Tibial nerve (tissue), 4 donors: ENCODE measurements around the gene SF3A1. TPM values are rescaled to one million over a fixed set of nuclear protein-coding genes. Genes with fewer than 3 reads are reported as not detected.
A peak's percentile ranks its signal among the peaks of the same experiment; 100 is the strongest.

Experiments used
- DNase-seq, 2 donors: peaks; one replicate each; pipeline ENCODE4 v3.0.0-alpha.2; 2019; ENCODE audit warnings: low spot score in 2 of 2
- H3K27ac ChIP-seq, 4 donors: fragments of 200-600 bp; sonication (generic) in 3 of 4; one replicate each; pipeline ENCODE4 v1.5.1; 2017 to 2019; ENCODE audit warnings: mild to moderate bottlenecking in 1 of 4
- H3K27me3 ChIP-seq, 2 donors: fragments of 200-600 bp; sonication (generic) in 1 of 2; one replicate each; pipeline versions ENCODE4 v1.5.1 to v1.6.0; 2017 to 2019
- H3K36me3 ChIP-seq, 3 donors: fragments of 200-600 bp; sonication (generic); one replicate each; pipeline ENCODE4 v1.5.1; 2018 to 2019
- H3K4me1 ChIP-seq, 4 donors: fragments of 200-600 bp; sonication (generic) in 3 of 4; one replicate each; pipeline ENCODE4 v1.5.1; 2017 to 2019
- H3K4me3 ChIP-seq, 4 donors: fragments of 200-600 bp; sonication (generic) in 3 of 4; one replicate each; pipeline ENCODE4 v1.5.1; 2017 to 2019; ENCODE audit warnings: mild to moderate bottlenecking in 1 of 4, moderate library complexity in 1 of 4
- H3K9me3 ChIP-seq, 4 donors: fragments of 200-600 bp; sonication (generic) in 3 of 4; one replicate each; pipeline ENCODE4 v1.5.1; 2017 to 2019
- CTCF ChIP-seq, 5 experiments: fragments of 200-600 bp in 3 of 5; fragments of 450-650 bp in 2 of 5; sonication (generic) in 3 of 5; IDR thresholded peaks; one replicate each; pipeline ENCODE4 v1.5.1; 2016 to 2019; ENCODE audit warnings: antibody characterized with exemption in 5 of 5, mild to moderate bottlenecking in 3 of 5, moderate library complexity in 2 of 5
- EP300 ChIP-seq, 2 donors: sonication (generic); formaldehyde crosslinking; IDR thresholded peaks; one replicate each; pipeline ENCODE4 v1.6.1; 2017; ENCODE audit warnings: antibody characterized with exemption in 2 of 2, mild to moderate bottlenecking in 1 of 2
- POLR2A ChIP-seq, 2 donors: fragments of 450-650 bp; IDR thresholded peaks; one replicate each; pipeline ENCODE4 v1.6.1; 2017; ENCODE audit warnings: antibody characterized with exemption in 2 of 2, mild to moderate bottlenecking in 2 of 2, moderate library complexity in 2 of 2
- WGBS, 2 donors: methylation state at CpG; one replicate each; pipeline ENCODE4 v1.1.5; 2018; 5-methylcytosine and 5-hydroxymethylcytosine counted together
- total RNA-seq, 4 donors: library from RNA; depleted of rRNA; stranded (reverse); fragments of >200 nt; gene quantifications; one replicate each; pipeline ENCODE4 v1.1.0, GENCODE V29; 2016

Gene SF3A1
- total RNA-seq, 4 donors from 2014 or later: 76.2 to 98.1 (median 91.7) TPM

GRCh38 chr22:30385942-30386341 lies 29.2 kb upstream of the SF3A1 start:
- Histone ChIP-seq H3K4me1 (peaks cover 0 to 17% (median 10%) of the 10 kb centered on the region in 4 donors), H3K27me3 (no peaks in the 10 kb centered on the region), H3K9me3 (no peaks in the 10 kb centered on the region), H3K36me3 (peaks cover 0 to 38% (median 0%) of the 10 kb centered on the region in 3 donors), H3K27ac (peak overlapping the region in 2 of 4 donors; percentile 53 to 85), H3K4me3 (no peak overlapping the region)
- no peak for DNase-seq
- TF ChIP-seq EP300 (IDR thresholded peaks at IDR 0.05): no peak
- no peak for TF ChIP-seq POLR2A (IDR thresholded peaks at IDR 0.05)
- no peak for TF ChIP-seq CTCF (IDR thresholded peaks at IDR 0.05)
- WGBS, 2 donors: 91 to 94% methylated on average over 10 of the region's 10 CpGs

GRCh38 chr22:30383061-30383460 lies 26.4 kb upstream of the SF3A1 start:
- H3K36me3 ChIP-seq: peaks cover 0 to 64% (median 0%) of the 10 kb centered on the region in 3 donors
- peaks cover 0 to 17% (median 10%) of the 10 kb centered on the region in 4 donors for H3K4me1 ChIP-seq
- H3K4me3 ChIP-seq: no peak overlapping the region
- TF ChIP-seq EP300 (IDR thresholded peaks at IDR 0.05) (no peak), CTCF (IDR thresholded peaks at IDR 0.05) (no peak), POLR2A (IDR thresholded peaks at IDR 0.05) (no peak)
- no peak for DNase-seq
- 59% methylated on average over 3 of the region's 3 CpGs; no CpG with 5 or more reads in 1 of the 2 donors for WGBS, 2 donors
- no peaks in the 10 kb centered on the region for H3K9me3 ChIP-seq
- no peaks in the 10 kb centered on the region for H3K27me3 ChIP-seq
- no peak overlapping the region for H3K27ac ChIP-seq

- DNase-seq: no peak
- H3K27ac ChIP-seq: no peak overlapping the region
- H3K4me3 ChIP-seq: no peak overlapping the region
- TF ChIP-seq POLR2A (IDR thresholded peaks at IDR 0.05): no peak
- no peak for TF ChIP-seq EP300 (IDR thresholded peaks at IDR 0.05)
- TF ChIP-seq CTCF (IDR thresholded peaks at IDR 0.05): no peak
- H3K36me3 ChIP-seq: peaks cover 0 to 71% (median 0%) of the 10 kb centered on the region in 3 donors
- 91 to 97% methylated on average over 5 of the region's 5 CpGs for WGBS, 2 donors
- H3K9me3 ChIP-seq: no peaks in the 10 kb centered on the region
- H3K27me3 ChIP-seq: no peaks in the 10 kb centered on the region
- peaks cover 0 to 13% (median 6%) of the 10 kb centered on the region in 4 donors for H3K4me1 ChIP-seq
These were observed 25.6 kb upstream of the SF3A1 start for GRCh38 chr22:30382340-30382739.

- WGBS, 2 donors: 82 to 83% methylated on average over 10 to 12 of the region's 12 CpGs
These were observed 24.6 kb upstream of the SF3A1 start for GRCh38 chr22:30381264-30381663.

GRCh38 chr22:30380011-30380410 lies 23.3 kb upstream of the SF3A1 start:
- Histone ChIP-seq H3K4me1 (no peaks in the 10 kb centered on the region), H3K9me3 (no peaks in the 10 kb centered on the region), H3K36me3 (peaks cover 0 to 92% (median 0%) of the 10 kb centered on the region in 3 donors), H3K27me3 (no peaks in the 10 kb centered on the region), H3K4me3 (no peak overlapping the region), H3K27ac (no peak overlapping the region)
- DNase-seq: no peak
- 94 to 96% methylated on average over 3 to 11 of the region's 20 CpGs for WGBS, 2 donors
- TF ChIP-seq EP300 (IDR thresholded peaks at IDR 0.05): no peak
- no peak for TF ChIP-seq CTCF (IDR thresholded peaks at IDR 0.05)
- no peak for TF ChIP-seq POLR2A (IDR thresholded peaks at IDR 0.05)

More at GRCh38 chr22:30381264-30381663, 24.6 kb upstream of the SF3A1 start:
- Histone ChIP-seq H3K4me3 (no peak overlapping the region), H3K4me1 (peaks cover 0 to 7% (median 2%) of the 10 kb centered on the region in 4 donors), H3K27me3 (no peaks in the 10 kb centered on the region), H3K36me3 (peaks cover 0 to 82% (median 0%) of the 10 kb centered on the region in 3 donors), H3K27ac (no peak overlapping the region), H3K9me3 (no peaks in the 10 kb centered on the region)
- no peak for DNase-seq
- TF ChIP-seq CTCF (IDR thresholded peaks at IDR 0.05): no peak
- no peak for TF ChIP-seq POLR2A (IDR thresholded peaks at IDR 0.05)
